PC-9 (cell line): Measurements from ENCODE around the gene VGLL4.

Experiments
- CTCF ChIP-seq: fragments of 200-600 bp; sonication (generic); conservative IDR thresholded peaks from 2 replicates; pipeline ENCODE4 v1.6.1; 2017; ENCODE audit warnings: mixed run types, antibody characterized with exemption, mild to moderate bottlenecking, moderate library complexity
- EZH2 ChIP-seq: fragments of 200-600 bp; sonication (generic); IDR thresholded peaks from 2 replicates; pipeline ENCODE4 v1.8.0; 2017; ENCODE audit warnings: antibody characterized with exemption, low read depth

GRCh38 chr3:11655196-11655928 is 11.6 kb upstream of the VGLL4 start:
- TF ChIP-seq CTCF (peak; percentile 48; the same call in 1 of the 2 replicates), EZH2 (no peak)
